GM23338 (cell line): Measurements from ENCODE around the gene PCSK2. TPM values are rescaled to one million over a fixed set of nuclear protein-coding genes. Genes with fewer than 3 reads are reported as not detected.

ENCODE experiments used
- CREB1 ChIP-seq: fragments of 250-450 bp; sonication (Bioruptor Pico); IDR thresholded peaks from 2 replicates; pipeline ENCODE4 v1.5.0; 2020; ENCODE audit warnings: low read depth, mild to moderate bottlenecking, moderate library complexity
- ETS1 ChIP-seq: IDR thresholded peaks from 2 replicates; pipeline ENCODE4 v1.6.1; 2016; ENCODE audit warnings: antibody characterized with exemption
- EZH2 ChIP-seq: fragments of 200-600 bp; sonication (generic); IDR thresholded peaks from one replicate; pipeline ENCODE4 v1.8.0; 2017; ENCODE audit warnings: antibody characterized with exemption, mild to moderate bottlenecking, low read depth; ENCODE audit not compliant: unreplicated experiment
- EZH2phosphoT487 ChIP-seq: fragments of 200-600 bp; sonication (generic); IDR thresholded peaks from one replicate; pipeline ENCODE4 v1.8.1; 2018; ENCODE audit warnings: antibody characterized with exemption; ENCODE audit not compliant: unreplicated experiment
- JUNB ChIP-seq: IDR thresholded peaks from one replicate; pipeline ENCODE4 v1.6.1; 2016; ENCODE audit warnings: antibody characterized with exemption; ENCODE audit not compliant: unreplicated experiment
- POLR2AphosphoS5 ChIP-seq: IDR thresholded peaks from 2 replicates; pipeline ENCODE4 v1.6.1; 2016; ENCODE audit warnings: antibody characterized with exemption, low read depth
- polyA plus RNA-seq: library from polyadenylated mRNA; unstranded; fragments of >200 nt; fragmentation: Nextera tagmentation; extraction: Ambion mirVana; gene quantifications from 2 replicates; pipeline ENCODE4 v1.2.1, GENCODE V29; 2016
- total RNA-seq: library from RNA; depleted of rRNA; stranded (reverse); fragments of >200 nt; shearing (Covaris generic); gene quantifications from 2 replicates; pipeline ENCODE4 v1.2.3, GENCODE V29; 2014
- TF ChIP-seq, protein P1 (sequence below): fragments of 250-450 bp; sonication (Bioruptor Pico); IDR thresholded peaks from 2 replicates; pipeline ENCODE4 v1.5.0; 2020; ENCODE audit warnings: mild to moderate bottlenecking, moderate library complexity
- TF ChIP-seq, protein P2 (sequence below): IDR thresholded peaks from one replicate; pipeline ENCODE4 v1.6.1; 2018; ENCODE audit warnings: antibody characterized with exemption; ENCODE audit not compliant: unreplicated experiment

PCSK2 gene
- total and polyA plus RNA-seq, 2 experiments from 2014 or later, result 0.37 to 1.1 TPM

DNA sequence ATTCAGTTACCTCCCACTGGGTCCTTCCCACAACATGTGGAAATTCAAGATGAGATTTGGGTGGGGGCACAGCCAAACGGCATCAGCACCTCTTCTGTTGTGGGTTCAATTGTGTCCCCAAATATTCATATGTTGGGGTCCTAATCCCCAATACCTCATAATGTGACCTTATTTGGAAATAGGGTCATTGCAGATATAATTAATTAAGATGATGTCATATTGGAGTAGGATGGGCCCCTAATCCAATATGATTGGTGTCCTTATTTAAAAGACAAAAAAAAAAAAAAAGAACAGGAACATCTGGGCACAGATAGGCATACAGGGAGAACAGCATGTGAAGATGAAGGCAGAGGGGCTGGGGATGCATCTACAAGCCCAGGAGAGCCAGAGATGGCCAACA is 214.9 kb downstream of the PCSK2 start (continued):
- TF ChIP-seq, protein P1, sequence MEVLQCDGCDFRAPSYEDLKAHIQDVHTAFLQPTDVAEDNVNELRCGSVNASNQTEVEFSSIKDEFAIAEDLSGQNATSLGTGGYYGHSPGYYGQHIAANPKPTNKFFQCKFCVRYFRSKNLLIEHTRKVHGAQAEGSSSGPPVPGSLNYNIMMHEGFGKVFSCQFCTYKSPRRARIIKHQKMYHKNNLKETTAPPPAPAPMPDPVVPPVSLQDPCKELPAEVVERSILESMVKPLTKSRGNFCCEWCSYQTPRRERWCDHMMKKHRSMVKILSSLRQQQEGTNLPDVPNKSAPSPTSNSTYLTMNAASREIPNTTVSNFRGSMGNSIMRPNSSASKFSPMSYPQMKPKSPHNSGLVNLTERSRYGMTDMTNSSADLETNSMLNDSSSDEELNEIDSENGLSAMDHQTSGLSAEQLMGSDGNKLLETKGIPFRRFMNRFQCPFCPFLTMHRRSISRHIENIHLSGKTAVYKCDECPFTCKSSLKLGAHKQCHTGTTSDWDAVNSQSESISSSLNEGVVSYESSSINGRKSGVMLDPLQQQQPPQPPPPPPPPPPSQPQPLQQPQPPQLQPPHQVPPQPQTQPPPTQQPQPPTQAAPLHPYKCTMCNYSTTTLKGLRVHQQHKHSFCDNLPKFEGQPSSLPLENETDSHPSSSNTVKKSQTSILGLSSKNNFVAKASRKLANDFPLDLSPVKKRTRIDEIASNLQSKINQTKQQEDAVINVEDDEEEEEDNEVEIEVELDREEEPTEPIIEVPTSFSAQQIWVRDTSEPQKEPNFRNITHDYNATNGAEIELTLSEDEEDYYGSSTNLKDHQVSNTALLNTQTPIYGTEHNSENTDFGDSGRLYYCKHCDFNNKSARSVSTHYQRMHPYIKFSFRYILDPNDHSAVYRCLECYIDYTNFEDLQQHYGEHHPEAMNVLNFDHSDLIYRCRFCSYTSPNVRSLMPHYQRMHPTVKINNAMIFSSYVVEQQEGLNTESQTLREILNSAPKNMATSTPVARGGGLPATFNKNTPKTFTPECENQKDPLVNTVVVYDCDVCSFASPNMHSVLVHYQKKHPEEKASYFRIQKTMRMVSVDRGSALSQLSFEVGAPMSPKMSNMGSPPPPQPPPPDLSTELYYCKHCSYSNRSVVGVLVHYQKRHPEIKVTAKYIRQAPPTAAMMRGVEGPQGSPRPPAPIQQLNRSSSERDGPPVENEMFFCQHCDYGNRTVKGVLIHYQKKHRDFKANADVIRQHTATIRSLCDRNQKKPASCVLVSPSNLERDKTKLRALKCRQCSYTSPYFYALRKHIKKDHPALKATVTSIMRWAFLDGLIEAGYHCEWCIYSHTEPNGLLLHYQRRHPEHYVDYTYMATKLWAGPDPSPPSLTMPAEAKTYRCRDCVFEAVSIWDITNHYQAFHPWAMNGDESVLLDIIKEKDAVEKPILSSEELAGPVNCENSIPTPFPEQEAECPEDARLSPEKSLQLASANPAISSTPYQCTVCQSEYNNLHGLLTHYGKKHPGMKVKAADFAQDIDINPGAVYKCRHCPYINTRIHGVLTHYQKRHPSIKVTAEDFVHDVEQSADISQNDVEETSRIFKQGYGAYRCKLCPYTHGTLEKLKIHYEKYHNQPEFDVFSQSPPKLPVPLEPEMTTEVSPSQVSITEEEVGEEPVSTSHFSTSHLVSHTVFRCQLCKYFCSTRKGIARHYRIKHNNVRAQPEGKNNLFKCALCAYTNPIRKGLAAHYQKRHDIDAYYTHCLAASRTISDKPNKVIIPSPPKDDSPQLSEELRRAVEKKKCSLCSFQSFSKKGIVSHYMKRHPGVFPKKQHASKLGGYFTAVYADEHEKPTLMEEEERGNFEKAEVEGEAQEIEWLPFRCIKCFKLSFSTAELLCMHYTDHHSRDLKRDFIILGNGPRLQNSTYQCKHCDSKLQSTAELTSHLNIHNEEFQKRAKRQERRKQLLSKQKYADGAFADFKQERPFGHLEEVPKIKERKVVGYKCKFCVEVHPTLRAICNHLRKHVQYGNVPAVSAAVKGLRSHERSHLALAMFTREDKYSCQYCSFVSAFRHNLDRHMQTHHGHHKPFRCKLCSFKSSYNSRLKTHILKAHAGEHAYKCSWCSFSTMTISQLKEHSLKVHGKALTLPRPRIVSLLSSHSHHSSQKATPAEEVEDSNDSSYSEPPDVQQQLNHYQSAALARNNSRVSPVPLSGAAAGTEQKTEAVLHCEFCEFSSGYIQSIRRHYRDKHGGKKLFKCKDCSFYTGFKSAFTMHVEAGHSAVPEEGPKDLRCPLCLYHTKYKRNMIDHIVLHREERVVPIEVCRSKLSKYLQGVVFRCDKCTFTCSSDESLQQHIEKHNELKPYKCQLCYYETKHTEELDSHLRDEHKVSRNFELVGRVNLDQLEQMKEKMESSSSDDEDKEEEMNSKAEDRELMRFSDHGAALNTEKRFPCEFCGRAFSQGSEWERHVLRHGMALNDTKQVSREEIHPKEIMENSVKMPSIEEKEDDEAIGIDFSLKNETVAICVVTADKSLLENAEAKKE (CRISPR knock-in tag), result no peak
- TF ChIP-seq, protein P2, sequence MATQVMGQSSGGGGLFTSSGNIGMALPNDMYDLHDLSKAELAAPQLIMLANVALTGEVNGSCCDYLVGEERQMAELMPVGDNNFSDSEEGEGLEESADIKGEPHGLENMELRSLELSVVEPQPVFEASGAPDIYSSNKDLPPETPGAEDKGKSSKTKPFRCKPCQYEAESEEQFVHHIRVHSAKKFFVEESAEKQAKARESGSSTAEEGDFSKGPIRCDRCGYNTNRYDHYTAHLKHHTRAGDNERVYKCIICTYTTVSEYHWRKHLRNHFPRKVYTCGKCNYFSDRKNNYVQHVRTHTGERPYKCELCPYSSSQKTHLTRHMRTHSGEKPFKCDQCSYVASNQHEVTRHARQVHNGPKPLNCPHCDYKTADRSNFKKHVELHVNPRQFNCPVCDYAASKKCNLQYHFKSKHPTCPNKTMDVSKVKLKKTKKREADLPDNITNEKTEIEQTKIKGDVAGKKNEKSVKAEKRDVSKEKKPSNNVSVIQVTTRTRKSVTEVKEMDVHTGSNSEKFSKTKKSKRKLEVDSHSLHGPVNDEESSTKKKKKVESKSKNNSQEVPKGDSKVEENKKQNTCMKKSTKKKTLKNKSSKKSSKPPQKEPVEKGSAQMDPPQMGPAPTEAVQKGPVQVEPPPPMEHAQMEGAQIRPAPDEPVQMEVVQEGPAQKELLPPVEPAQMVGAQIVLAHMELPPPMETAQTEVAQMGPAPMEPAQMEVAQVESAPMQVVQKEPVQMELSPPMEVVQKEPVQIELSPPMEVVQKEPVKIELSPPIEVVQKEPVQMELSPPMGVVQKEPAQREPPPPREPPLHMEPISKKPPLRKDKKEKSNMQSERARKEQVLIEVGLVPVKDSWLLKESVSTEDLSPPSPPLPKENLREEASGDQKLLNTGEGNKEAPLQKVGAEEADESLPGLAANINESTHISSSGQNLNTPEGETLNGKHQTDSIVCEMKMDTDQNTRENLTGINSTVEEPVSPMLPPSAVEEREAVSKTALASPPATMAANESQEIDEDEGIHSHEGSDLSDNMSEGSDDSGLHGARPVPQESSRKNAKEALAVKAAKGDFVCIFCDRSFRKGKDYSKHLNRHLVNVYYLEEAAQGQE, result no peak
- TF ChIP-seq JUNB (no peak), POLR2AphosphoS5 (no peak), EZH2phosphoT487 (no peak), CREB1 (CRISPR knock-in tag) (no peak), EZH2 (no peak), ETS1 (no peak)
